HEK293T (cell line): ENCODE measurements around the gene YBX1.

Experiments
- ARNT ChIP-seq: fragments of 450-650 bp; IDR thresholded peaks from 2 replicates; pipeline ENCODE4 v1.6.1; 2017; ENCODE audit warnings: mild to moderate bottlenecking
- BHLHE40 ChIP-seq: fragments of 450-650 bp; IDR thresholded peaks from 2 replicates; pipeline ENCODE4 v1.6.1; 2016; ENCODE audit warnings: mild to moderate bottlenecking, moderate library complexity, borderline replicate concordance
- ELF4 ChIP-seq: fragments of 450-650 bp; IDR thresholded peaks from 2 replicates; pipeline ENCODE4 v1.6.1; 2017; ENCODE audit warnings: antibody characterized with exemption
- FOXA1 ChIP-seq: fragments of 450-650 bp; IDR thresholded peaks from 2 replicates; pipeline ENCODE4 v1.6.1; 2016; ENCODE audit warnings: mild to moderate bottlenecking
- FOXM1 ChIP-seq: fragments of 450-650 bp; IDR thresholded peaks from 2 replicates; pipeline ENCODE4 v1.6.1; 2017; ENCODE audit warnings: mild to moderate bottlenecking, borderline replicate concordance
- HDGF ChIP-seq: fragments of 450-650 bp; IDR thresholded peaks from 2 replicates; pipeline ENCODE4 v1.6.1; 2017; ENCODE audit warnings: antibody characterized with exemption, borderline replicate concordance
- SP1 ChIP-seq: fragments of 450-650 bp; IDR thresholded peaks from 2 replicates; pipeline ENCODE4 v1.6.1; 2017
- SUZ12 ChIP-seq: fragments of 450-650 bp; IDR thresholded peaks from 2 replicates; pipeline ENCODE4 v1.6.1; 2016; ENCODE audit warnings: mild to moderate bottlenecking
- TARDBP ChIP-seq: fragments of 450-650 bp; IDR thresholded peaks from 2 replicates; pipeline ENCODE4 v1.6.1; 2016
- TF ChIP-seq, protein P1 (sequence below): fragments of 450-650 bp; IDR thresholded peaks from 2 replicates; pipeline ENCODE4 v1.6.1; 2016

DNA sequence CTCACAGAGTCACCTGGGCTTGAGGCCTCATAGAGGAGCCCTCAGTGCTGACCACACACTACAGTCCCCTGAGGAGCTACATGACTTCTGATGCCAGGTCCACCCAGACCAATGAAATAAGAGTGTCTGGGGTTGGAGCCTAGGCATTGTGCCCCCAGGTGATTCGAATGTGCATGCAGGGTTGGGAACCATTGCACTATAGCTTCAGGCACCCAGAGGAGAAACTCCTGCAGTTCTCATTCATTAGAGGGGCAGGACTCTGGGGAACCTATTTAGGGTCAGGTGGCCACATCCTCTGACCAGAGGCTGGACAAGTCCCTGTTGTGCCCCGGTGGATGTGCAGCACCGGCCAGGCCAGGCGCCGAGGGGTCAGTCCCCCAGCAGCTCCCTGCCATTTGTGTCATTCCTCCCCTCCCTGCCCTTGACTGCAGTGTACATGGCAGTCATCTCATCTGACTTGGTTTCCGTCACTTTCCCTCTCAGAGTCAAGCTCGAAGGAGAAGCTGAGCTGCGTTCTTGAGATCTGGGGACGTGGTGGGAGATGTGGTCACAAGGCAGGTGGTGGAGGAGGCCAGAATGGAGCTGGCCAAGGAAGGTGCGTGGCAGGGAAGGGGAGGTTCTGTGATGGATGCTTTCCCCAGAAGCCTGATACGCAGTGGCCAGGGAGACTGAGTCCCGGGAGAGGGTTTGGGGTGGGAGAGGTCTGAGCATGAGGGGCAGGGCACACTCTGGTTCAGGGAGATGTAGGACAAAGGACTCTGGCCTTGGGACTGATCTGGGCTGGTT is 51.4 kb downstream of the YBX1 start:
- TF ChIP-seq FOXA1 = no peak
- TF ChIP-seq SP1 = no peak
- TF ChIP-seq, protein P1, sequence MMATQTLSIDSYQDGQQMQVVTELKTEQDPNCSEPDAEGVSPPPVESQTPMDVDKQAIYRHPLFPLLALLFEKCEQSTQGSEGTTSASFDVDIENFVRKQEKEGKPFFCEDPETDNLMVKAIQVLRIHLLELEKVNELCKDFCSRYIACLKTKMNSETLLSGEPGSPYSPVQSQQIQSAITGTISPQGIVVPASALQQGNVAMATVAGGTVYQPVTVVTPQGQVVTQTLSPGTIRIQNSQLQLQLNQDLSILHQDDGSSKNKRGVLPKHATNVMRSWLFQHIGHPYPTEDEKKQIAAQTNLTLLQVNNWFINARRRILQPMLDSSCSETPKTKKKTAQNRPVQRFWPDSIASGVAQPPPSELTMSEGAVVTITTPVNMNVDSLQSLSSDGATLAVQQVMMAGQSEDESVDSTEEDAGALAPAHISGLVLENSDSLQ = no peak
- no peak for TF ChIP-seq BHLHE40
- no peak for TF ChIP-seq FOXM1
- TF ChIP-seq ARNT = no peak
- no peak for TF ChIP-seq SUZ12
- TF ChIP-seq HDGF = no peak
- no peak for TF ChIP-seq TARDBP
- TF ChIP-seq ELF4 = no peak
